Measurements from ENCODE around the gene IFI27L1.
A peak's percentile ranks its signal among the peaks of the same experiment; 100 is the strongest.

IFI27L1 gene

DNA sequence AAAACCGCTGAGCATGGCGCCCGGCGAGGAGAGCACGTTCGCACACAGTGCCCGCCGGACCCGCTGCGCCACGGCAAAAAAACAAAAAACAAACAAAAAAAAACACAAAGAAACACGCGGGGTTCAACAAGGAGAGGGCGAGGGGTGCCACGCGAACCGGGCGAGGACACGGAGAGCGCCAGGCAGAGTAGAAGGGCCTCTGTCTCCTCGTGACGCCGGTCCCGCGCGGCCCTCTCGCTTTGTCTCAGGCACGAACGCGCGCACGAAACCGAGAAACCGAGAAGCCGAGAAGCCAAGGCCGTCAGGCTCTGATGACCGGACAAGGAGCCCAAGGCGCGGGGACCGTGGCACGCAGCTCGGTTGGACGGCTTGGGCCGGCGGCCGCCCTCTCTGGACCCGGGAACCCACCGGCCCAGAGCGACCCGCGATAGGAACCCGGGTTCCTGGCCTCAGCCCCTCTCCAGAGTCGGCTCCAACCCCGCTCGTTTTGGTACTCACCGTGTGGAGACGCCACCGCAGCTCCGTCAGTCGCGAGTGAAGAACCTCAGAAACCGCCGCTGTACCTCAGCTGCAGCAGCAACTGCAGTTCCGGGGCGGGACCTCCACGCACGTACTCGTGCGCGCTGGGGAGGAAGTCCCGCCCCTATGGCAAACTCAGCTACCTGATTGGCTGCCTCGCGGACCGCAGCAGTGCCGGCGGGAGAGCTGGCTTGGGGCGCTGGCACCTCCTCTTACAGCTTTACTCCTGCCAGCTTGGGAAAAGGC is at the start of gene IFI27L1, which contains the start of gene DDX24:
TSS of gene IFI27L1 (plus strand) at position 690 of the 765 bp plus-strand sequence. CDS start 15,628 bp downstream, outside the sequence.
TSS of gene DDX24 (minus strand) at position 582 of the 765 bp plus-strand sequence. CDS start 1,460 bp downstream, outside the sequence.
- peak; percentile 74 to 87 (median 87) for DNase-seq (ENCODE audit: low read depth in 2 of 3, low spot score in 2 of 3)

- DNase-seq (ENCODE audit: low read depth in 2 of 3, low spot score in 2 of 3): no peak
Observed at GRCh38 chr14:94031883-94032279, 49.2 kb upstream of the IFI27L1 start.

DNA sequence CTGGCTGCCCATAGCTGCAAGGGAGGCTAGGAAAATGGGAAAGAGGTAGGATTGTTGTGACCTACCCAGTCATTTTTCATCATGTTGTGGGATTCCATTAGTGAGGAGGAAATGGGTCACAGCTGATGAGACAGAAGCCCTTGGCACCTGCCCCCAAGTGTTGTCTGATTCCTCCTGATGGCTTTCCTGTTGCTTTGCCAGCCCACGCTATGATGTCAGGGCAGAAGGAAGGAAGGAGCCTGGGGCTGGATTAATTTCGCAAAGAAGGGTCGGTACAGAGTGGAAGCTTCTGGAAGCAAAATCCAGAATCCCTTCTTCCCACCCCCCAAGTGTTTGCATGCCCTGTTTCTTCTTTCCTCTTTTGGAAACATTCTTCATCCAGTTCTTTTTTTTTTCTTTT is 46.2 kb upstream of the IFI27L1 start:
- DNase-seq (ENCODE audit: low read depth in 2 of 3, low spot score in 2 of 3): no peak

GRCh38 chr14:94036313-94037167 is 44.6 kb upstream of the IFI27L1 start:
- DNase-seq (ENCODE audit: low read depth in 2 of 3, low spot score in 2 of 3): peak; percentile 39 to 65 (median 63)

GRCh38 chr14:94037954-94038353 is 43.2 kb upstream of the IFI27L1 start:
- no peak for DNase-seq (ENCODE audit: low read depth in 2 of 3, low spot score in 2 of 3)

GRCh38 chr14:94038510-94038909 is 42.6 kb upstream of the IFI27L1 start:
- DNase-seq (ENCODE audit: low read depth in 2 of 3, low spot score in 2 of 3): no peak

GRCh38 chr14:94038921-94039629 is 42.0 kb upstream of the IFI27L1 start:
- DNase-seq (ENCODE audit: low read depth in 2 of 3, low spot score in 2 of 3): no peak

DNA sequence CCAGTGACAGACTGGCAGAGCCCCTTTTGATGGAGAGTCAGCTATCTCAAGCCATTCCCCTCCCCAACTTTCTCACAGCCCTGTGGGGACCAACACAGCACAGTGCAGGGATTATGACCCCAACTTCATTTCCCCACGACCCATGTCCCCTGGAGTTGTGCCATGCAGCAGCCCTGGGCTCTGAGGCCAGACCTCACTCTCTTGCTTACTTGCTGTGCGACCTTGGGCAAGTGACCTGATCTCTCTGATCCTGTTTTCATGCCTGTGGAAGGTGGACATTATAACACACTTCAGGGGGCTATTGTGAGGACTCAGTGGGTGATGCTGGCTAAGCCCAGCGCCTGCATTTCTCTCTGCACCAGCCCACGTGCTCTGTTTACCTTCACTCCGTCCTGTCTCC is 40.9 kb upstream of the IFI27L1 start:
- no peak for DNase-seq (ENCODE audit: low read depth in 2 of 3, low spot score in 2 of 3)

DNA sequence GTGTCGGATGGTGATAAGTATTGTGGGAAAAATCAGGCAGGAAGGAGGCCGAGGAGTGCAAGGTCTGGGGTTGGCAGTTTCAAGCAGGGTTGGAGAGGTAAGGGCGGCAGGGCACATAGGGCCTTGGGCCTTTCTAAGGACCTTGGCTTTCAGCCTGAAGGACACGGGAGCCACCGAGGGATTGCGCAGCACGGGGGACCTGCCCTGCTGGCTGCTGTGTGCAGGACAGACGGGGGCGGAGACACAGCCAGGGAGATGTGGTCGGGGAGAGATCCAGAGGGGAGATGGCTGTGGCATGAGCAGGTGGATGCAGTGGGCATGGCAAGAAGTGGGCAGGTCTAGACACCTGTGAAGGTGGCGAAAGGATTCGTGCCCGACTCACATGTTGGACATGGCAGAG is 40.3 kb upstream of the IFI27L1 start:
- DNase-seq (ENCODE audit: low read depth in 2 of 3, low spot score in 2 of 3): no peak

GRCh38 chr14:94041551-94042346 is 39.4 kb upstream of the IFI27L1 start:
- no peak for DNase-seq (ENCODE audit: low read depth in 2 of 3, low spot score in 2 of 3)

GRCh38 chr14:94042433-94043091 is 38.5 kb upstream of the IFI27L1 start:
- no peak for DNase-seq (ENCODE audit: low read depth in 2 of 3, low spot score in 2 of 3)

- DNase-seq (ENCODE audit: low read depth in 2 of 3, low spot score in 2 of 3): no peak
Observed at GRCh38 chr14:94043111-94043755, 37.9 kb upstream of the IFI27L1 start.

DNA sequence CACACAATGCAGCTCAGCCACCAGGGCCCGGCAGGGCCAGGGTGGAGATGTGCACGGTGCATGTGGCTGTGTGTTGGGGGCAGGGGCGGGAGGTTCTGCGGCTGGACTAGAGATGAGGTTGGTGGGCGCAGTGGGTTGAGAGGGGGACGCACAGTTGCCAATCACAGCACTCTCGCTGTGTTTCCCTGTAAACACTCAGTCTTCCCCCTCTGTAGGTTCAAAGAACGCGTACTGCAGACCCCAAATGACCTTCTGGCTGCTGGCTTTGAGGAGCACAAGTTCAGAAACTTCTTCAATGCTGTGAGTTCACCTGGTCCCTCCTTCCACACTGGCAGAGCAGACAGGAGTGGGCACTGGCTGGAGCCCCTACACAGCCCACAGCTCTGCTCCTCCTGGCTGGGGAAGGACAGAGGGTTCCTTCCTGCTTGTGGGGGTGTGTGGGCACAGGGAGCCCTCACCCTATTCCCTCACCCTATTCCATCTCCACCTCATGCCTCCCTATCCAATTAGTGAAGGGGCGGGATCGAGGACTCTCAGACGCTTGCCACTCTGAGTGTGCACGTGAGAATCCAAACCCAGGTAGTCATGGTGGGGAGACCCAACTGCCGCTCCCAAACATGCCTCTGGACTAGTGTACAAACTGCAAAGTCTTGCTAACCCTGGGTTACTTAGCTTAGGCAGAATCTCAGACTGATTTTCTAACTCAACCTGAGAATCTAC is 37.2 kb upstream of the IFI27L1 start:
- DNase-seq (ENCODE audit: low read depth in 2 of 3, low spot score in 2 of 3): no peak

GRCh38 chr14:94044476-94045091 is 36.5 kb upstream of the IFI27L1 start:
- no peak for DNase-seq (ENCODE audit: low read depth in 2 of 3, low spot score in 2 of 3)

DNA sequence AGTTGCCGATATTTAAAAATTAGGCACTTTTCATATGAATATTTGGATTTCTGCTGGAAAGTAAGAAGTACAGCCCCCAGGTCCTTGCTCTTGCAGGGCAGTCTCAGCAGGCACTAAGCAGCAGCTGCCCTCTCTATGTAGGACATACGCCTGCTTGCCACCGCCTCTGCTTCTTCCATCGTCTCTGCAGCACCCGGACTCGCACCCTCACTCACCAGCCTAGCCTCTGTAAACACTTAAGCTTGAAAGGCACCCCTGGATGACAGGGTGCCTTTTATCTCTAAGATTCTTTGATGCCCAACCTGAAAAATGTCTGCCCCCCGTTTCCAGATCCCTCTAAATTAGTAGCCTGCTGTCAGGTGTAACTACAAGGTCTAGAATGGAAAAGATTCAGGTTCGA is 36.0 kb upstream of the IFI27L1 start:
- no peak for DNase-seq (ENCODE audit: low read depth in 2 of 3, low spot score in 2 of 3)

GRCh38 chr14:94045563-94046345 is 35.4 kb upstream of the IFI27L1 start:
- DNase-seq (ENCODE audit: low read depth in 2 of 3, low spot score in 2 of 3): no peak

- DNase-seq (ENCODE audit: low read depth in 2 of 3, low spot score in 2 of 3): no peak
Observed at GRCh38 chr14:94046696-94047250, 34.3 kb upstream of the IFI27L1 start.

Data from activated CD8-positive, alpha-beta memory T cell treated with anti-CD3 and anti-CD28 coated beads for 48 hours (primary cell).